OCI-M1 (cell line): ENCODE results near the gene SULT4A1.
"Not testable (repeated sequence)": the region's sequence is repeated elsewhere in the genome, so short reads cannot be mapped to it uniquely, and the experiment has no call there.

Source experiments
- DNase-seq: peaks from one replicate; lab custom pipeline; 2025; lab: John Stamatoyannopoulos, UW

Gene SULT4A1, protein sequence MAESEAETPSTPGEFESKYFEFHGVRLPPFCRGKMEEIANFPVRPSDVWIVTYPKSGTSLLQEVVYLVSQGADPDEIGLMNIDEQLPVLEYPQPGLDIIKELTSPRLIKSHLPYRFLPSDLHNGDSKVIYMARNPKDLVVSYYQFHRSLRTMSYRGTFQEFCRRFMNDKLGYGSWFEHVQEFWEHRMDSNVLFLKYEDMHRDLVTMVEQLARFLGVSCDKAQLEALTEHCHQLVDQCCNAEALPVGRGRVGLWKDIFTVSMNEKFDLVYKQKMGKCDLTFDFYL

GRCh38 chr22:43862074-43862881 lies at the start of gene SULT4A1:
SULT4A1 (minus strand) TSS chr22:43862513; CDS start chr22:43862382, 131 bp downstream.
- no peak for DNase-seq

DNA sequence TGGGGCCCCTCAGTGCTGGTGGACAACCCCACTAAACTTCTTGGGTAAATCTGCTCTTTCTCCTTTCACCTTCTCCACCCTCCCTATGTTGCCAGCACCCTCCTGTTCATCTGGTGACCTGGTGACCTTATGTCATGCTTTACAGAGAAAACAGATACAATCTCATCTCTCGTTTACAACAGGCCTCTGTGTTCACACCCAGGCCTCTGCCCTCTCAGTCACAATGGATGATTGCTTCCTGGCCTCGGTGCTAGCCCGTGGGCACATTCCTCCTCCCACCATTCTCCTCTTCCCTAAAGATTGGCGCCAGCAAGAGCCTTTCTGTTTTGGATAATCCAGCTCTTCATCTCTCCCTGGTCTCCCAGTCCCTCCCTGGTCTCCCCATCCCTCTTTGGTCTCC lies 49.0 kb upstream of the SULT4A1 start:
- DNase-seq: no peak

- no peak for DNase-seq
Observed at GRCh38 chr22:43910178-43910695, 47.9 kb upstream of the SULT4A1 start.

GRCh38 chr22:43909708-43910107 lies 47.4 kb upstream of the SULT4A1 start:
- no peak for DNase-seq

GRCh38 chr22:43905681-43906080 lies 43.4 kb upstream of the SULT4A1 start:
- DNase-seq: no peak

DNA sequence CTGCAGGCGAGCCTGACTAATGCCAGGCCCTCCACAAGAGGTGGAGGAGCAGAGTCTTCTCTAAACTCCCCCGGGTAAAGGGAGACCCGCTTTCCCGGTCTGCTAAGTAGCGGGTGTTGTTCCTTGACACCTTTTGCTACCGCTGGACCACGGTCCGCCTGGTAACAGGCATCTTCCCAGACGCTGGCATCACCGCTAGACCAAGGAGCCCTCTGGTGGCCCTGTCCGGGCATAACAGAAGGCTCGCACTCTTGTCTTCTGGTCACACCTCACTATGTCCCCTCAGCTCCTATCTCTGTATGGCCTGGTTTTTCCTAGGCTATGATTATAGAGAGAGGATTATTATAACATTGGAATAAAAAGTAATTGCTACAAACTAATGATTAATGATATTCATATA lies 42.1 kb upstream of the SULT4A1 start:
- DNase-seq: not testable (repeated sequence)

GRCh38 chr22:43903033-43903432 lies 40.7 kb upstream of the SULT4A1 start:
- DNase-seq: not testable (repeated sequence)

DNA sequence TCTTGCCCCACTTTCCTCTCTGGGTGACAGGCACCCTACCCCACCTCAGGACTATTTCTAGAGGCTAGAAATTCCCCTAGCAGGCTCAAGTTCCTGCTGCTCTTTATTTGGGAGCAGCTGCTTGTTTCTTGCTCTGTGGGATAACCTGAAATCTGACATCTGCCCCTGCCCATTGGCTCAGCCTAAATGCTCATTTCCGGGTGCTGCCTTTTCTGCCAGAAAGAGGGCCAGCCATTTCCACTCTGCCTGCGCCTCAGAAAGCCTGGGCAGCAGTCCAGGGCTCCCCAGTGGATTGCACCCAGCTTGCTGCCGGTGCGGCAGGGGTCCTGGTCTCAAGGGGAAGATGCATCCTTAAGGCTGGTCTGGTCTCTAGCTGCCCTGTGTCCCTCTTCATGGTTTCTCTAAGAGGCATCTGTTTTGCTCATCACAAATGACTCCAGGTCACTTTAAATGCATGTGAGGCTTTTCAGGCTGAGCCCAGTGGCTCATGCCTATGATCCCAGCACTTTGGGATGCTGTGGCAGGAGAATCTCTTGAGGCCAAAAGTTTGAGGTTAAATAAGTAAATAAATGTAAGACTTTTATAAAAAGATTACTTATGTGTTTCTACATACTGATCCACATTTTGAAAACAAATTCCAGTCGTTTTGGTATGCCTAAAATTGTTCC lies 39.8 kb upstream of the SULT4A1 start:
- DNase-seq: no peak

DNA sequence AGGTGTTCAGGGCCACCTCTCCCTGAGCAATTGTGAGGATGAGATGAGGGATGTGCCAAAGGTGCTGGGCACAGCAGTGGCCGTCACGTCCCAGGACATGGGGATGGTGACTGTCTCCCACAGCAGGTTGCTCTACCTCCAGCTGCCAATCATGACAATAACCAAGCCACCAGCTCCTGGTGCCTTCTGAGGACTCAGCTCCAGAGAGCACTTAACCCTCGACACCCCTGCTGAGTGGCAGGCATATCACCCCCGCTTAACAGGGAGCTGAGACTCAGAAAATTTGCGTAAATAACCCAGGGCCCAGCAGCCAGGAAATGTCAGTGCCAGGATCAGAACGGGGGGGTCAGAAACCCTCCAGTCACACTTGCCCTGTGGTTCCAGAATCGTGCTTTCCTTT lies 37.9 kb upstream of the SULT4A1 start:
- no peak for DNase-seq

DNA sequence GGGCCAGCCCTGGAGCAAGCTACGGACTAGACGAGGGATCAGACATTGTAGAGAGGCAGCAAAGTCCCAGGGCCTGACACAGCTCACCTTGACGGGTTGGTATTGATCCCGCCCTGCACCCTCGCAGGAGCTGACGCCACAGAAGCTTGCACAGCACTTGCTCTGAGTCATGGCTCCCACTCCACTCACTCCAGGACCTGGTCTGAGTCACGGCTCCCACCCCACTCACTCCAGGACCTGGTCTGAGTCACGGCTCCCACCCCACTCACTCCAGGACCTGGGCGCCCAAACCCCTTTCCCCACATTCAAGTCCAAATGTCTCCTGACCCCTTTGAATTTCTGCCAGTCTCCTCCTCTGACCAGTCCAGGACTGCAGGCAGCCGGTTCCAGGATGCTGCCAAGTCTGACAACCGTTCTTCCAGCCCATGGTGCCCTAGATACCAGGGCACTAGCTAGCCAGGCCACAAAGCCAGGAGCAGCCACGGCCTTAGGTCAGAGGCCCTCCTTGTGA lies 35.5 kb upstream of the SULT4A1 start:
- DNase-seq: no peak

GRCh38 chr22:43895986-43896645 lies 33.8 kb upstream of the SULT4A1 start:
- no peak for DNase-seq

GRCh38 chr22:43894122-43894521 lies 31.8 kb upstream of the SULT4A1 start:
- DNase-seq: no peak

- DNase-seq: no peak
Observed at GRCh38 chr22:43893266-43893665, 31.0 kb upstream of the SULT4A1 start.

GRCh38 chr22:43892183-43892894 lies 30.0 kb upstream of the SULT4A1 start:
- DNase-seq: no peak

DNA sequence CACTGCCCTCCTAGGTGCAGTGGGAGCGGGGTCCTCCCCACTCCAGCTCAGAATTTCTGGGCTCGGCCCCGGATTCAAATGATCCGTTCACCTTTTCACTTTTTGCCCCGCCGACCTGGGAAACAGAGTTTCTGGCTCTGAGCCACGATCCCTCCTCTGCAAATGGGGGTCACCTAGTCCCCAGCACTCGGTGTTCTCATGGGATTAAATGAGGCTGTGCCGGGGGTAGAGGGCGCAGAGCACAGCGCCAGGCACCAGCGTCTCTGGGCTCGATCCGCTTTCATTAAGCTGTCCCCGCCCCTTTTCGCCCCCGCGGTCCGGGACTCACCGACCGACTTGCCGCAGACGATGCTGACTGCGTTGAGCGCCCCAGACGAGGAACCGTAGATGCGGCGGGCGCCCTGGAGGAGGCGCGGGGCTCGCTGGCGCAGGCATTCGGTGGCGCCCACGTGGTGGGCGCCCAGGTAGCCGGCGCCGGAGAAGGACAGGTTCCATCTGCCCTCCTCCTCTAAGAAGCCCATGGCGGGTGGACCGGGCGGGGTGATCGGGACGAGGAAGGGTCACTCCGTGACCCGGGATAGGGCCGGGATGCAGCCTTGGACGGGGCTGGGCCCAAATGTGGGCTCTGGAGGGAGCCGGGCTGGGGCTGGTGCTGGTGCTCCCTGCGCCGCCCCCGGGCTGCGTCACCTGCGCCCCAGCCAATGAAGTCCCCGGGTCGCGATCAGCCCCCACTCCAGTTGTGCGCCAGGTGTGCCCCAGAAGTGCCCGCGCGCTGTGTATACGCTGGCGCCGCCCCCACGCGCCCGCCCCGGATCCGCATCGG lies 29.3 kb upstream of the SULT4A1 start, which contains the start of gene PNPLA5:
Gene PNPLA5 (minus strand): TSS at position 654 of the 823 bp plus-strand sequence. CDS start 133 bp downstream, at position 521.
- DNase-seq: no peak

DNA sequence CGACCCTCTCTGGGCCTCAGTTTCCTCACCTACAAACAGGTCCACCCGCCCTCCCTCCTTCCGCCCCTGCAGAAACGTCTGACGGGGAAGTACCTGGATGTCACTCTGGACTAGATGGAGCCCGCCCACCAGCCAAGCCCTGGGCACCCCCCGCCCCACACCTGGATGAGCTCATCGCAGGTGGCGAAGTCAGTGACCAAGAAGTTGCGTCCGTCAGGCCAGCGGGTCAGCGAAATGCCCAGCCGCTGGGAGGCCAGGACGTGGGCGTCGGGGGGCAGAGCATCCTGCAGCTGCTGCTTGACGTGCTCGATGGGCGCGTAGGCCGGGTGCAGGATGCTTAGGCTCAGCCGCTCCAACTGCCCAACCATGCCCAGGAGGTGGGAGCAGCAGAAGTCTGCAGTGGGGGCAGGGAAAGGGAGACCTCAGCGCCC lies 28.6 kb upstream of the SULT4A1 start:
- DNase-seq: no peak

DNA sequence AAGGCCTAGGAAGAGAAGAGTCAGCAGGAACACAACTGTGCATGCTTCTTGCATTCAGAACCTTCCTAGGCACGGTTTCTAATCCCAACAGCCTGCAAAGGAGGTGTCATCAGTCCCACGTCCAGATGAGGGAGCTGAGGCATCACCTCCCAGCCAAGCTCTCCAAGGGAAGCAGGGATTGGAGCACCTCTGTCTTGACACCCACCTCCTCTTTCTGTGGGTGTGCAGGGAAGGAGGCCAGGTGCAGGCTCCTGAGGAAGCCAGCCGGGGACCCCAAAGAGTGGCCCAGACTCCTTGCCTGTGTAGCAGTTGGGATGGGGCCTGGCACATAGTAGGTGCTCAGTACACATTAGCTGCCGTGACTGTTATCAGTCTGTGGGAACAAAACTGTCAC lies 27.5 kb upstream of the SULT4A1 start:
- no peak for DNase-seq

DNA sequence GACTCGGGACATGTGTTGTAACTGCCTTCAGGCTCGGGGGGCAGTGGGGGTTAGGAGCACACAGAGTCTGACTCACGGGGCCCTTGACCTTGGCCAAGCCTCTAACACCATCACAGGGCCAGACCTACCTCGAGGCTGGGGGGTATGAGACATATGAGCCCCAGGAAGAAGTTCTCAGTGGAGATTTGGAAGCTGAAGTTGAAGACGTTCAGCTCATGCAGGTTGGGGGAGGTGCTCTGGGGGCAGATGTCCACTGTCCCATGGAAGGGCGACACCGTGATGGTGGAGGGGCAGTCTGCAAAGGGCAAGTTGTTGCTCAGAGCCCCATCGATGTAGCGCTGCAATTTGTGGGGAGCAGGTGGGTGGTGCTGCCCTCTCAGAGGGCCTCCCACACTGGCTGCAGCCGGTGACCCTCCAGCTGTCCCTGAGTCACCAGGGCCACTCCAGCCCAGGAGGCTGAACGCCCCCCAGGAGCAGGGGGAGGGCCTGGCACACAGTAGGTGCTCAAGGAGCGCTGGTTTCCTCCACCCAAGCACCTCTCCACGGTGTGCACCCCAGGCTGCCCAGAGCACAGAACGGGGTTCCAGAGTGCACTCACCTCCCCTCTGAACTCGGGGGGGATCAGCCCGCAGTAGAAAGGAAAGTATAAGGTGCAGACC lies 27.0 kb upstream of the SULT4A1 start:
- no peak for DNase-seq

GRCh38 chr22:43888740-43889139 lies 26.4 kb upstream of the SULT4A1 start:
- no peak for DNase-seq

GRCh38 chr22:43887391-43887790 lies 25.1 kb upstream of the SULT4A1 start:
- no peak for DNase-seq
